Measurements from ENCODE around the gene WDR37. TPM values are rescaled to one million over a fixed set of nuclear protein-coding genes. Genes with fewer than 3 reads are reported as not detected.
A peak's percentile ranks its signal among the peaks of the same experiment; 100 is the strongest.

WDR37 gene
- polyA plus RNA-seq, 2 of the 4 experiments (the other 2 are of a cell fraction) = 5.9 to 7.1 TPM

DNA sequence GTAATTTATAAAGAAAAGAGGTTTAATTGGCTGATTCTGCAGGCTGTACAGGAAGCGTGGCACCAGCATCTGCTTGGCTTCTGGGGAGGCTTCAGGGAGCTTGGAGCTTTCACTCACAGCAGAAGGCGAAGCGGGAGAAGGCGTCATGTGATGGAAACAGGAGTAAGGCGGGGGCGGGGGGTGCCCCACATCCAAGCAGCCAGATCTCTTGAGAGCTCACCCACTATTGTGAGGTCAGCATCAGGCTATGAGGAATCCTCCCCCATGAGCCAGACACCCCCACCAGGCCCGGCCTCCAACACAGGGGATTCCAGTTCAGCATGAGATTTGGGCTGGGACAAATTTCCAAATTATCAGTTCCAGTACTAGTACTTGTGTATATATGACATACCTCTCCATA is 46.2 kb downstream of the WDR37 start:
- Histone ChIP-seq H3K4me2 (no peak overlapping the region), H3K4me1 (no peaks in the 10 kb centered on the region), H3K27ac (no peak overlapping the region), H3K9me3 (no peaks in the 10 kb centered on the region), H3K4me3 (no peak overlapping the region)
- FAIRE-seq = no peak
- WGBS (ENCODE audit: missing lambda C conversion rate) = 94% methylated on average over 6 of the region's 7 CpGs
- CTCF ChIA-PET = interaction anchor here (1.3 kb wide), 1 partner anchor 9 kb away, joined by 3 read pairs; no protein-coding TSS in a partner anchor
- TF ChIP-seq GATA3 (IDR thresholded peaks at IDR 0.05; ENCODE audit: borderline replicate concordance) (no peak), FOSB (CRISPR knock-in tag; IDR thresholded peaks at IDR 0.05) (no peak), MAZ (IDR thresholded peaks at IDR 0.05; ENCODE audit: borderline replicate concordance, low read depth, low read length) (no peak), POLR2AphosphoS2 (conservative IDR thresholded peaks at IDR 0.05; ENCODE audit: low read length) (no peak), CBX2 (IDR thresholded peaks at IDR 0.05; ENCODE audit: borderline replicate concordance, low read depth) (no peak), CBX8 (IDR thresholded peaks at IDR 0.05) (no peak), CHD4 (IDR thresholded peaks at IDR 0.05; ENCODE audit: borderline replicate concordance) (no peak)
- TF ChIP-seq, protein P1, sequence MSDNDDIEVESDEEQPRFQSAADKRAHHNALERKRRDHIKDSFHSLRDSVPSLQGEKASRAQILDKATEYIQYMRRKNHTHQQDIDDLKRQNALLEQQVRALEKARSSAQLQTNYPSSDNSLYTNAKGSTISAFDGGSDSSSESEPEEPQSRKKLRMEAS (IDR thresholded peaks at IDR 0.05) = no peak
- no peak for DNase-seq (ENCODE audit: low read depth in 1 of 2, low spot score in 1 of 2)
- no peak for ATAC-seq
- POLR2A ChIA-PET = no interaction called here

DNA sequence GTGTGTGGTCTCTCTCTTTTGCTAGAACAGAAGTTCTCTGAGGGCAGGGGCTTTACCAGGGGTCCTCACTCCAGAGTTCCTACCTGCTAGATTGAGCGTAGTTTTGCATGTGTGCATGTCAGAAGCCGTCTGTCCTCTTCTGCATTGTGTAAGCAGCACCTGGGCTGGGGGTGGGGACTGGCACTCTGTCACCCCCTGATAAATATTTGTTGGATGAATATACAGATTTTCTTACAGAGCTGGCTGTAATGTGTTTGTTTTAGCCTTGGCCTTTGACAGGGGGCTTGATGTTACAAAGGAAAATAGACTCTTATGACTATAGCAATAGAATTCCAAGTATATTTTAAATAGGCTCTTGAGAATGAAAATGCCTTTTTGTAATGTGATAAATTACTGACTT is 46.6 kb downstream of the WDR37 start:
- WGBS (ENCODE audit: missing lambda C conversion rate) = 90% methylated on average over 2 of the region's 2 CpGs
- H3K4me1 ChIP-seq = no peaks in the 10 kb centered on the region
- ChIA-PET POLR2A (no interaction called here), CTCF (interaction anchor here (1.3 kb wide), 1 partner anchor 10 kb away, joined by 3 read pairs; no protein-coding TSS in a partner anchor)
- TF ChIP-seq, protein P2, sequence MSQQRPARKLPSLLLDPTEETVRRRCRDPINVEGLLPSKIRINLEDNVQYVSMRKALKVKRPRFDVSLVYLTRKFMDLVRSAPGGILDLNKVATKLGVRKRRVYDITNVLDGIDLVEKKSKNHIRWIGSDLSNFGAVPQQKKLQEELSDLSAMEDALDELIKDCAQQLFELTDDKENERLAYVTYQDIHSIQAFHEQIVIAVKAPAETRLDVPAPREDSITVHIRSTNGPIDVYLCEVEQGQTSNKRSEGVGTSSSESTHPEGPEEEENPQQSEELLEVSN (IDR thresholded peaks at IDR 0.05; ENCODE audit: borderline replicate concordance, low read depth) = no peak
- no peak for TF ChIP-seq JUNB (IDR thresholded peaks at IDR 0.05)
- TF ChIP-seq HEYL (CRISPR knock-in tag; IDR thresholded peaks at IDR 0.05) = no peak
- no peak for TF ChIP-seq PHF8 (IDR thresholded peaks at IDR 0.05; ENCODE audit: borderline replicate concordance, low read depth)
- TF ChIP-seq MYC (IDR thresholded peaks at IDR 0.05; ENCODE audit: borderline replicate concordance, low read length) = no peak
- TF ChIP-seq ESRRA (IDR thresholded peaks at IDR 0.05; ENCODE audit: borderline replicate concordance, low read length) = no peak
- no peak for TF ChIP-seq ZSCAN20 (CRISPR knock-in tag; IDR thresholded peaks at IDR 0.05)
- no peak for TF ChIP-seq EHF (CRISPR knock-in tag; IDR thresholded peaks at IDR 0.05)
- no peak for TF ChIP-seq CBX8 (IDR thresholded peaks at IDR 0.05)
- no peak for TF ChIP-seq RCOR1 (IDR thresholded peaks at IDR 0.05; ENCODE audit: low read depth, low read length)
- no peak for TF ChIP-seq BHLHE40 (IDR thresholded peaks at IDR 0.05; ENCODE audit: low read depth, low read length)
- no peak for TF ChIP-seq SMC3 (IDR thresholded peaks at IDR 0.05)
- no peak for TF ChIP-seq HDAC2 (IDR thresholded peaks at IDR 0.05)
- TF ChIP-seq CHD2 (IDR thresholded peaks at IDR 0.05; ENCODE audit: low read length, partially characterized antibody) = no peak
- TF ChIP-seq ZNF302 (CRISPR knock-in tag; IDR thresholded peaks at IDR 0.05) = no peak
- DNase-seq (ENCODE audit: low read depth in 1 of 2, low spot score in 1 of 2) = no peak
- no peak for ATAC-seq
- no peaks in the 10 kb centered on the region for H3K9me3 ChIP-seq
- H3K27ac ChIP-seq = no peak overlapping the region
- FAIRE-seq = peak; percentile 36
- no peak overlapping the region for H3K4me2 ChIP-seq
- no peak overlapping the region for H3K4me3 ChIP-seq

DNA sequence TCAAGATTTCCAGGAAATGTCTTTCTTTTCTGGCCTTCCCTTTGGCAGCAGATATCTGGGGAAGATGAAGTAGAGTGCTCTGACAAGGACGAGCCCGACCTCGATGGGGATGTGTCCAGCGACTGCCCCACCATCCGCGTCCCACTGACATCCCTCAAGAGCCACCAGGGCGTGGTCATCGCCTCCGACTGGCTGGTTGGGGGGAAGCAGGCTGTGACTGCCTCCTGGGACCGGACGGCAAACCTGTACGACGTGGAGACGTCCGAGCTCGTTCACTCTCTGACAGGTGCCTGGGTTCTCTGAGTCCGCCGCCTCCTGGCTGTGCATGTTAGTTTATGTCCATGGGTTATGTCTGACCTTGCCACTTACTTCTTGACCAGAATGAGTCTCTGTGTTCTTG is 47.4 kb downstream of the WDR37 start:
- TF ChIP-seq, protein P3, sequence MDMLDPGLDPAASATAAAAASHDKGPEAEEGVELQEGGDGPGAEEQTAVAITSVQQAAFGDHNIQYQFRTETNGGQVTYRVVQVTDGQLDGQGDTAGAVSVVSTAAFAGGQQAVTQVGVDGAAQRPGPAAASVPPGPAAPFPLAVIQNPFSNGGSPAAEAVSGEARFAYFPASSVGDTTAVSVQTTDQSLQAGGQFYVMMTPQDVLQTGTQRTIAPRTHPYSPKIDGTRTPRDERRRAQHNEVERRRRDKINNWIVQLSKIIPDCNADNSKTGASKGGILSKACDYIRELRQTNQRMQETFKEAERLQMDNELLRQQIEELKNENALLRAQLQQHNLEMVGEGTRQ (IDR thresholded peaks at IDR 0.05) = no peak
- TF ChIP-seq NR3C1 (IDR thresholded peaks at IDR 0.05) (no peak), HEYL (CRISPR knock-in tag; IDR thresholded peaks at IDR 0.05) (no peak)
- H3K4me3 ChIP-seq = no peak overlapping the region
- H3K4me2 ChIP-seq = no peak overlapping the region
- no peaks in the 10 kb centered on the region for H3K9me3 ChIP-seq
- CTCF ChIA-PET = interaction anchor here (0.6 kb wide), 1 partner anchor 654 kb away, joined by 3 read pairs; no protein-coding TSS in a partner anchor
- no peaks in the 10 kb centered on the region for H3K4me1 ChIP-seq
- POLR2A ChIA-PET = no interaction called here
- no peak for ATAC-seq
- FAIRE-seq = no peak
- no peak for DNase-seq (ENCODE audit: low read depth in 1 of 2, low spot score in 1 of 2)
- no peak overlapping the region for H3K27ac ChIP-seq
- 94% methylated on average over 18 of the region's 18 CpGs for WGBS (ENCODE audit: missing lambda C conversion rate)
